RWPE1 (cell line): ENCODE measurements around the gene HNRNPD.
"Not testable (repeated sequence)": the region's sequence is repeated elsewhere in the genome, so short reads cannot be mapped to it uniquely, and the experiment has no call there.

Source experiments
- CTCF ChIA-PET: fragments of 350-600 bp; sonication (Branson Sonifier 250); formaldehyde crosslinking; extraction: SDS; loops from one replicate; lab custom pipeline; 2021; lab: Yijun Ruan, JAX
- POLR2A ChIA-PET: fragments of 400-600 bp; formaldehyde crosslinking; extraction: SDS; loops from one replicate; lab custom pipeline; 2020; ENCODE audit warnings: antibody characterized with exemption; ENCODE audit not compliant: low non-redundant PET; lab: Yijun Ruan, JAX
- DNase-seq: peaks from one replicate; pipeline ENCODE4 v3.0.0; 2012; ENCODE audit warnings: low spot score
- H3K27ac ChIP-seq: fragments of 450-650 bp; 2 replicates; pipeline ENCODE4 v1.5.1; 2017
- CTCF ChIP-seq: fragments of 450-650 bp; conservative IDR thresholded peaks from 2 replicates; pipeline ENCODE4 v1.5.1; 2017; ENCODE audit warnings: low read depth, mild to moderate bottlenecking

HNRNPD gene

GRCh38 chr4:82388405-82388804 is 14.6 kb upstream of the HNRNPD start:
- ChIA-PET CTCF (no interaction called here), POLR2A (no interaction called here)
- H3K27ac ChIP-seq = no peak overlapping the region
- no peak for DNase-seq
- TF ChIP-seq CTCF = no peak

- POLR2A ChIA-PET, CTCF ChIA-PET: not testable (repeated sequence)
Observed at GRCh38 chr4:82386312-82386711, 12.5 kb upstream of the HNRNPD start.

GRCh38 chr4:82382751-82383150 is 9.0 kb upstream of the HNRNPD start:
- H3K27ac ChIP-seq = no peak overlapping the region
- POLR2A ChIA-PET = no interaction called here
- no peak for DNase-seq
- TF ChIP-seq CTCF = no peak
- CTCF ChIA-PET = no interaction called here

More at GRCh38 chr4:82386312-82386711, 12.5 kb upstream of the HNRNPD start:
- DNase-seq, H3K27ac ChIP-seq: not testable (repeated sequence)

- ChIA-PET CTCF (interaction anchor here (0.8 kb wide), 1 partner anchor 10 kb away, joined by 4 read pairs; no protein-coding TSS in a partner anchor), POLR2A (no interaction called here)
- TF ChIP-seq CTCF = no peak
- no peak overlapping the region for H3K27ac ChIP-seq
- DNase-seq = no peak
Observed at GRCh38 chr4:82381661-82382296, 8.0 kb upstream of the HNRNPD start.

GRCh38 chr4:82381235-82381634 is 7.4 kb upstream of the HNRNPD start:
- POLR2A ChIA-PET = interaction anchor here (1.5 kb wide), 1 partner anchor 48 kb away, joined by 6 read pairs; no protein-coding TSS in a partner anchor
- no peak for TF ChIP-seq CTCF
- CTCF ChIA-PET = interaction anchor here (0.8 kb wide), 1 partner anchor 10 kb away, joined by 4 read pairs; no protein-coding TSS in a partner anchor
- no peak for DNase-seq
- H3K27ac ChIP-seq = no peak overlapping the region

GRCh38 chr4:82380831-82381230 is 7.0 kb upstream of the HNRNPD start:
- ChIA-PET POLR2A (interaction anchor here (1.5 kb wide), 1 partner anchor 48 kb away, joined by 6 read pairs; no protein-coding TSS in a partner anchor), CTCF (interaction anchor here (0.5 to 0.8 kb wide), 3 partner anchors 11 to 363 kb away, joined by 3 to 4 read pairs (median 3); no protein-coding TSS in a partner anchor)
- no peak for TF ChIP-seq CTCF
- H3K27ac ChIP-seq = peak overlapping the region; percentile 20; the same call in 1 of the 2 replicates
- DNase-seq = no peak

- DNase-seq = no peak
- ChIA-PET POLR2A (interaction anchor here (1.5 kb wide), 1 partner anchor 49 kb away, joined by 6 read pairs; no protein-coding TSS in a partner anchor), CTCF (interaction anchor here (0.5 to 0.6 kb wide), 3 partner anchors 17 to 362 kb away, joined by 3 read pairs; no protein-coding TSS in a partner anchor)
- no peak for TF ChIP-seq CTCF
- peak overlapping the region; percentile 20; the same call in 1 of the 2 replicates for H3K27ac ChIP-seq
Observed at GRCh38 chr4:82380344-82380743, 6.6 kb upstream of the HNRNPD start.
